IMR-90 (cell line): ENCODE measurements around the gene TIPARP. TPM values are rescaled to one million over a fixed set of nuclear protein-coding genes. Genes with fewer than 3 reads are reported as not detected.

Experiments used
- ATAC-seq: fragments of 200-7000 bp; cut with Tn5 transposase; 2 replicates; pipeline ENCODE4 v1.9.1; 2020; ENCODE audit warnings: low read depth, mild to moderate bottlenecking, moderate library complexity
- BruUV-seq: library from RNA; stranded (reverse); fragments of 400-500 nt; replicated peaks from 2 replicates; lab custom pipeline; 2021; lab: Mats Ljungman, UMichigan
- CTCF ChIA-PET: fragments of 300-600 bp; formaldehyde crosslinking; extraction: SDS; loops from one replicate; lab custom pipeline; 2021; ENCODE audit warnings: antibody characterized with exemption; lab: Yijun Ruan, JAX
- POLR2A ChIA-PET: fragments of 300-600 bp; sonication (Branson Sonifier 250); formaldehyde crosslinking; loops from one replicate; lab custom pipeline; 2022; ENCODE audit warnings: antibody characterized with exemption; ENCODE audit not compliant: unreplicated experiment; lab: Charles Lee
- DNase-seq: peaks from one replicate; pipeline ENCODE4 v3.0.0; 2013
- H2AFZ ChIP-seq: replicated peaks from 2 replicates; pipeline ENCODE3; 2013; ENCODE audit warnings: low read length, mild to moderate bottlenecking; ENCODE audit not compliant: poor library complexity
- H2AK5ac ChIP-seq: 2 replicates; pipeline ENCODE4 v1.6.1; 2013; ENCODE audit warnings: low read depth, low read length, inconsistent platforms
- H2AK9ac ChIP-seq: replicated peaks from 2 replicates; pipeline ENCODE3; 2013; ENCODE audit warnings: mild to moderate bottlenecking, low read depth, low read length, moderate library complexity; ENCODE audit not compliant: poor library complexity
- H2BK120ac ChIP-seq: 2 replicates; pipeline ENCODE4 v1.6.1; 2013; ENCODE audit warnings: low read depth, low read length, inconsistent platforms
- H2BK15ac ChIP-seq: 3 replicates; pipeline ENCODE4 v1.6.1; 2013; ENCODE audit warnings: low read depth, low read length, inconsistent platforms
- H2BK20ac ChIP-seq: 2 replicates; pipeline ENCODE4 v1.6.1; 2013; ENCODE audit warnings: low read depth, mild to moderate bottlenecking, inconsistent platforms, low read length, moderate library complexity
- H2BK5ac ChIP-seq: 2 replicates; pipeline ENCODE4 v1.6.1; 2013; ENCODE audit warnings: mild to moderate bottlenecking, low read depth, low read length, inconsistent platforms; ENCODE audit not compliant: poor library complexity, severe bottlenecking
- H3K14ac ChIP-seq: replicated peaks from 2 replicates; pipeline ENCODE4 v1.6.1; 2013; ENCODE audit warnings: low read depth, low read length, inconsistent platforms
- H3K18ac ChIP-seq: 2 replicates; pipeline ENCODE4 v1.6.1; 2013; ENCODE audit warnings: low read depth, low read length, control low read depth
- H3K23ac ChIP-seq: 2 replicates; pipeline ENCODE4 v1.6.1; 2013; ENCODE audit warnings: low read depth, low read length, inconsistent platforms
- H3K27ac ChIP-seq: 2 replicates; pipeline ENCODE4 v1.5.1; 2013; ENCODE audit warnings: mild to moderate bottlenecking, control low read depth, low read length; ENCODE audit not compliant: insufficient read depth
- H3K27me3 ChIP-seq: 2 replicates; pipeline ENCODE4 v1.6.1; 2013; ENCODE audit warnings: low read length; ENCODE audit not compliant: control insufficient read depth, insufficient read depth
- H3K36me3 ChIP-seq: 2 replicates; pipeline ENCODE4 v1.6.1; 2013; ENCODE audit warnings: low read length, mixed read lengths; ENCODE audit not compliant: control insufficient read depth, insufficient read depth
- H3K4ac ChIP-seq: 2 replicates; pipeline ENCODE4 v1.6.1; 2013; ENCODE audit warnings: low read depth, low read length, inconsistent platforms
- H3K4me1 ChIP-seq: 2 replicates; pipeline ENCODE4 v1.6.1; 2013; ENCODE audit warnings: low read length, mixed read lengths; ENCODE audit not compliant: control insufficient read depth, insufficient read depth
- H3K4me2 ChIP-seq: 2 replicates; pipeline ENCODE4 v1.6.1; 2013; ENCODE audit warnings: low read depth, mild to moderate bottlenecking, control low read depth, low read length, moderate library complexity
- H3K4me3 ChIP-seq: 2 replicates; pipeline ENCODE4 v1.5.1; 2013; ENCODE audit warnings: low read depth, mild to moderate bottlenecking, control low read depth, low read length, moderate library complexity; ENCODE audit not compliant: insufficient read depth
- H3K56ac ChIP-seq: 2 replicates; pipeline ENCODE4 v1.6.1; 2013; ENCODE audit warnings: low read length, inconsistent platforms; ENCODE audit not compliant: insufficient read depth; ENCODE audit errors: extremely low read depth
- H3K79me1 ChIP-seq, 2 experiments: 2 replicates each; pipeline ENCODE4 v1.6.1; 2013; ENCODE audit warnings: low read length in 2 of 2, inconsistent platforms in 1 of 2, low read depth in 1 of 2
- H3K9ac ChIP-seq: 2 replicates; pipeline ENCODE4 v1.6.1; 2013; ENCODE audit warnings: low read depth, low read length, control low read depth
- H3K9me1 ChIP-seq: 2 replicates; pipeline ENCODE4 v1.6.1; 2013; ENCODE audit warnings: low read length, inconsistent platforms; ENCODE audit not compliant: insufficient read depth
- H3K9me3 ChIP-seq: 2 replicates; pipeline ENCODE4 v1.6.1; 2013; ENCODE audit warnings: low read length; ENCODE audit not compliant: control insufficient read depth, insufficient read depth
- H4K20me1 ChIP-seq: 2 replicates; pipeline ENCODE4 v1.6.1; 2013; ENCODE audit warnings: low read length, inconsistent platforms; ENCODE audit not compliant: insufficient read depth
- H4K5ac ChIP-seq: 2 replicates; pipeline ENCODE4 v1.6.1; 2013; ENCODE audit warnings: mild to moderate bottlenecking, low read depth, low read length, control low read depth
- H4K8ac ChIP-seq, 2 experiments: 2 replicates each; pipeline ENCODE4 v1.6.1; 2013; ENCODE audit warnings: low read depth in 2 of 2, low read length in 2 of 2, control low read depth in 1 of 2, inconsistent platforms in 1 of 2
- H4K91ac ChIP-seq: 2 replicates; pipeline ENCODE4 v1.6.1; 2013; ENCODE audit warnings: low read depth, low read length, inconsistent platforms; ENCODE audit not compliant: insufficient read depth
- BHLHE40 ChIP-seq: fragments of 150-350 bp; IDR thresholded peaks from 2 replicates; pipeline ENCODE4 v1.6.1; 2016; ENCODE audit warnings: mild to moderate bottlenecking, low read depth, low read length
- CEBPB ChIP-seq: IDR thresholded peaks from 2 replicates; pipeline ENCODE4 v1.6.1; 2012; ENCODE audit warnings: low read depth, low read length, improper control_type of control experiment
- CHD1 ChIP-seq: IDR thresholded peaks from 2 replicates; pipeline ENCODE4 v1.6.1; 2012; ENCODE audit warnings: low read depth, low read length, improper control_type of control experiment
- FOS ChIP-seq: fragments of 150-350 bp; IDR thresholded peaks from 2 replicates; pipeline ENCODE4 v1.6.1; 2016; ENCODE audit warnings: low read depth, low read length
- MAFK ChIP-seq: IDR thresholded peaks from 2 replicates; pipeline ENCODE4 v1.6.1; 2012; ENCODE audit warnings: low read depth, low read length, improper control_type of control experiment
- MAZ ChIP-seq: IDR thresholded peaks from 2 replicates; pipeline ENCODE4 v1.6.1; 2012; ENCODE audit warnings: low read depth, mild to moderate bottlenecking, low read length, improper control_type of control experiment, moderate library complexity, borderline replicate concordance
- MXI1 ChIP-seq: IDR thresholded peaks from 2 replicates; pipeline ENCODE4 v1.6.1; 2012; ENCODE audit warnings: low read depth, mild to moderate bottlenecking, low read length, moderate library complexity, borderline replicate concordance
- NFE2L2 ChIP-seq: fragments of 150-350 bp; IDR thresholded peaks from 2 replicates; pipeline ENCODE4 v1.6.1; 2016; ENCODE audit warnings: low read depth, mild to moderate bottlenecking, low read length
- POLR2A ChIP-seq: IDR thresholded peaks from 2 replicates; pipeline ENCODE4 v1.6.1; 2012; ENCODE audit warnings: mild to moderate bottlenecking, low read depth, low read length
- RAD21 ChIP-seq: IDR thresholded peaks from 2 replicates; pipeline ENCODE4 v1.6.1; 2012; ENCODE audit warnings: low read length, improper control_type of control experiment
- RCOR1 ChIP-seq: IDR thresholded peaks from 2 replicates; pipeline ENCODE4 v1.6.1; 2012; ENCODE audit warnings: mild to moderate bottlenecking, low read length, improper control_type of control experiment; ENCODE audit not compliant: insufficient replicate concordance
- RFX5 ChIP-seq: IDR thresholded peaks from 2 replicates; pipeline ENCODE4 v1.8.0; 2012; ENCODE audit warnings: low read depth, mild to moderate bottlenecking, low read length, moderate library complexity
- SMC3 ChIP-seq: fragments of 150-350 bp; IDR thresholded peaks from 2 replicates; pipeline ENCODE4 v1.6.1; 2016; ENCODE audit warnings: low read depth, mild to moderate bottlenecking, antibody characterized with exemption, low read length, moderate library complexity
- WGBS, 2 experiments: methylation state at CpG; one replicate each; pipeline versions ENCODE4 v1.1.5 to v1.1.7; 2013; ENCODE audit warnings: missing lambda C conversion rate in 2 of 2; ENCODE audit not compliant: insufficient read length in 1 of 2; ENCODE audit errors: extremely low coverage in 2 of 2; 5-methylcytosine and 5-hydroxymethylcytosine counted together
- dilution Hi-C: fragments of 300-500 bp; cut with HindIII; formaldehyde crosslinking; loops from one replicate; pipeline ENCODE4 v1.14.3; 2018; ENCODE audit warnings: low sequenced_read_pairs; ENCODE audit not compliant: unreplicated experiment
- in situ Hi-C: fragments of 300-500 bp; cut with MboI; formaldehyde crosslinking; loops from 3 replicates; pipeline ENCODE4 v1.14.3; 2019; ENCODE audit warnings: low sequenced_read_pairs, inconsistent platforms, mixed read lengths
- intact Hi-C: fragments of 100-400 bp; cut with micrococcal nuclease; formaldehyde crosslinking; loops from 2 replicates; pipeline ENCODE4 v1.10.0; 2022
- polyA plus RNA-seq, 3 experiments: library from polyadenylated mRNA; depleted of rRNA; stranded (reverse); fragments of >200 nt; gene quantifications; 2 replicates each; pipeline ENCODE4 v1.2.3, GENCODE V29; 2012; ENCODE audit warnings: low replicate concordance in 1 of 3
- total RNA-seq: library from RNA; depleted of rRNA; stranded (reverse); fragments of >200 nt; gene quantifications from 2 replicates; pipeline ENCODE4 v1.2.3, GENCODE V29; 2012
- TF ChIP-seq, protein P1 (sequence below): fragments of 150-350 bp; IDR thresholded peaks from 2 replicates; pipeline ENCODE4 v1.6.1; 2017; ENCODE audit warnings: mild to moderate bottlenecking, antibody characterized with exemption, low read length, low read depth
- TF ChIP-seq, protein P2 (sequence below): conservative IDR thresholded peaks from 2 replicates; pipeline ENCODE4 v1.5.1; 2012; ENCODE audit warnings: mild to moderate bottlenecking, low read depth, low read length, improper control_type of control experiment
- TF ChIP-seq, protein P3 (sequence below): fragments of 150-350 bp; IDR thresholded peaks from 2 replicates; pipeline ENCODE4 v1.6.1; 2016; ENCODE audit warnings: low read depth, mild to moderate bottlenecking, low read length, moderate library complexity, borderline replicate concordance

Gene TIPARP
- total and polyA plus RNA-seq, 2 of the 4 experiments (the other 2 are of a cell fraction): 12.6 to 70.8 TPM

DNA sequence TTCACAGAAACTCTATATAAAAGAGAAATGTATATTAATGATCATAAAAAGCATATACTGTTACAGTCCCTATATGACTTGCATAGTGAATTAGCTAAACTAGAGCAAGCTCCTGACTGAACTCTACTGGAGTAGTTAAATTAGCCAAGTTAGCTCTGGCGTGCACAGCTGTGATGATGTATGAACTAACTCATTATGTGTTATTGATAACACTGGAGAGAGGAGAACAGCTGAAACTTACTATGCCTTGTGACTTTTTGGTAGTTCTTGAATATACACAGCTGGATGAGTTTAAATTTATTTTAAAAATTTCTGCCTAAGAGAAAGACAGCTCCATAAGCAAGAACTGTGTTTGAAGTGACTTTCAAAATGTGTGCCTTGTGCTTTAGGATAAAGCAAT lies 8.1 kb downstream of the TIPARP start:
- Histone ChIP-seq H3K36me3 (peaks cover 18% of the 10 kb centered on the region), H4K20me1 (peaks cover 77% of the 10 kb centered on the region), H2BK15ac (no peak overlapping the region), H3K4me1 (peaks cover 23% of the 10 kb centered on the region), H2AK5ac (no peak overlapping the region), H3K9me3 (no peaks in the 10 kb centered on the region), H4K91ac (no peak overlapping the region), H3K9me1 (peaks cover 17% of the 10 kb centered on the region), H3K79me1 (peaks cover 0 to 41% of the 10 kb centered on the region in 2 experiments; a peak in 2 of 4 replicates), H2AK9ac (no peak overlapping the region), H3K56ac (no peak overlapping the region), H2AFZ (no peak overlapping the region), H2BK5ac (no peak overlapping the region), H3K4ac (no peak overlapping the region), H3K27ac (no peak overlapping the region), H4K5ac (no peak overlapping the region), H4K8ac (no peak overlapping the region), H3K18ac (no peak overlapping the region), H3K4me3 (no peak overlapping the region), H2BK120ac (no peak overlapping the region), H3K27me3 (no peaks in the 10 kb centered on the region), H3K4me2 (peak overlapping the region; percentile 67; the same call in 1 of the 2 replicates), H3K9ac (no peak overlapping the region), H3K14ac (no peak overlapping the region), H3K23ac (peak overlapping the region; percentile 13; the same call in 1 of the 2 replicates), H2BK20ac (no peak overlapping the region)
- POLR2A ChIA-PET: interaction anchor here (0.7 kb wide), 1 partner anchor 296 kb away, joined by 3 read pairs; no protein-coding TSS in a partner anchor
- in situ Hi-C loops (no loop called here), dilution Hi-C loops (no loop called here), intact Hi-C loops (no loop called here)
- CTCF ChIA-PET: interaction anchor here (0.6 kb wide), 1 partner anchor 455 kb away, joined by 3 read pairs; no protein-coding TSS in a partner anchor
- DNase-seq: peak; percentile 61
- 20% methylated on average over 1 of the region's 1 CpG; no CpG with 5 or more reads in 1 of the 2 experiments for WGBS, 2 experiments
- no TSS peak for BruUV-seq
- no peak for TF ChIP-seq CEBPB
- TF ChIP-seq, protein P1, sequence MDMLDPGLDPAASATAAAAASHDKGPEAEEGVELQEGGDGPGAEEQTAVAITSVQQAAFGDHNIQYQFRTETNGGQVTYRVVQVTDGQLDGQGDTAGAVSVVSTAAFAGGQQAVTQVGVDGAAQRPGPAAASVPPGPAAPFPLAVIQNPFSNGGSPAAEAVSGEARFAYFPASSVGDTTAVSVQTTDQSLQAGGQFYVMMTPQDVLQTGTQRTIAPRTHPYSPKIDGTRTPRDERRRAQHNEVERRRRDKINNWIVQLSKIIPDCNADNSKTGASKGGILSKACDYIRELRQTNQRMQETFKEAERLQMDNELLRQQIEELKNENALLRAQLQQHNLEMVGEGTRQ: no peak
- no peak for TF ChIP-seq CHD1
- no peak for TF ChIP-seq MAFK
- TF ChIP-seq SMC3: no peak
- no peak for TF ChIP-seq RCOR1
- no peak for TF ChIP-seq NFE2L2
- no peak for TF ChIP-seq MXI1
- no peak for TF ChIP-seq RAD21
- TF ChIP-seq MAZ: no peak
- TF ChIP-seq, protein P2, sequence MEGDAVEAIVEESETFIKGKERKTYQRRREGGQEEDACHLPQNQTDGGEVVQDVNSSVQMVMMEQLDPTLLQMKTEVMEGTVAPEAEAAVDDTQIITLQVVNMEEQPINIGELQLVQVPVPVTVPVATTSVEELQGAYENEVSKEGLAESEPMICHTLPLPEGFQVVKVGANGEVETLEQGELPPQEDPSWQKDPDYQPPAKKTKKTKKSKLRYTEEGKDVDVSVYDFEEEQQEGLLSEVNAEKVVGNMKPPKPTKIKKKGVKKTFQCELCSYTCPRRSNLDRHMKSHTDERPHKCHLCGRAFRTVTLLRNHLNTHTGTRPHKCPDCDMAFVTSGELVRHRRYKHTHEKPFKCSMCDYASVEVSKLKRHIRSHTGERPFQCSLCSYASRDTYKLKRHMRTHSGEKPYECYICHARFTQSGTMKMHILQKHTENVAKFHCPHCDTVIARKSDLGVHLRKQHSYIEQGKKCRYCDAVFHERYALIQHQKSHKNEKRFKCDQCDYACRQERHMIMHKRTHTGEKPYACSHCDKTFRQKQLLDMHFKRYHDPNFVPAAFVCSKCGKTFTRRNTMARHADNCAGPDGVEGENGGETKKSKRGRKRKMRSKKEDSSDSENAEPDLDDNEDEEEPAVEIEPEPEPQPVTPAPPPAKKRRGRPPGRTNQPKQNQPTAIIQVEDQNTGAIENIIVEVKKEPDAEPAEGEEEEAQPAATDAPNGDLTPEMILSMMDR: no peak
- TF ChIP-seq, protein P3, sequence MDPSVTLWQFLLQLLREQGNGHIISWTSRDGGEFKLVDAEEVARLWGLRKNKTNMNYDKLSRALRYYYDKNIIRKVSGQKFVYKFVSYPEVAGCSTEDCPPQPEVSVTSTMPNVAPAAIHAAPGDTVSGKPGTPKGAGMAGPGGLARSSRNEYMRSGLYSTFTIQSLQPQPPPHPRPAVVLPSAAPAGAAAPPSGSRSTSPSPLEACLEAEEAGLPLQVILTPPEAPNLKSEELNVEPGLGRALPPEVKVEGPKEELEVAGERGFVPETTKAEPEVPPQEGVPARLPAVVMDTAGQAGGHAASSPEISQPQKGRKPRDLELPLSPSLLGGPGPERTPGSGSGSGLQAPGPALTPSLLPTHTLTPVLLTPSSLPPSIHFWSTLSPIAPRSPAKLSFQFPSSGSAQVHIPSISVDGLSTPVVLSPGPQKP: no peak
- TF ChIP-seq FOS: no peak
- no peak for TF ChIP-seq POLR2A
- no peak for TF ChIP-seq RFX5
- TF ChIP-seq BHLHE40: no peak
- ATAC-seq: peak; percentile 19; the same call in 1 of the 2 replicates
